Caco-2 (cell line): ENCODE measurements around the gene THSD7A. TPM values are rescaled to one million over a fixed set of nuclear protein-coding genes. Genes with fewer than 3 reads are reported as not detected.

Experiments
- BruUV-seq: library from RNA; stranded (reverse); fragments of 400-500 nt; replicated peaks from 2 replicates; lab custom pipeline; 2021; lab: Mats Ljungman, UMichigan
- CTCF ChIA-PET: fragments of 300-600 bp; sonication (Branson Sonifier 250); formaldehyde crosslinking; loops from one replicate; lab custom pipeline; 2022; ENCODE audit warnings: antibody characterized with exemption; lab: Charles Lee
- POLR2A ChIA-PET: fragments of 300-600 bp; sonication (Branson Sonifier 250); formaldehyde crosslinking; loops from one replicate; lab custom pipeline; 2022; ENCODE audit warnings: antibody characterized with exemption; lab: Charles Lee
- DNase-seq, 2 experiments: peaks; one replicate each; pipeline versions ENCODE4 v3.0.0 to v3.0.0-alpha.2; 2020 to 2022
- H3K27me3 ChIP-seq: replicated peaks from 2 replicates; pipeline ENCODE4 v1.6.0; 2011; ENCODE audit warnings: low read length; ENCODE audit not compliant: control insufficient read depth, insufficient read depth
- H3K36me3 ChIP-seq: 2 replicates; pipeline ENCODE4 v1.5.1; 2011; ENCODE audit warnings: low read length; ENCODE audit not compliant: control insufficient read depth, insufficient read depth
- H3K4me1 ChIP-seq: fragments of 250-450 bp; sonication (Bioruptor Pico); 2 replicates; pipeline ENCODE4 v1.5.1; 2020; ENCODE audit warnings: mild to moderate bottlenecking
- H3K4me3 ChIP-seq: 2 replicates; pipeline ENCODE4 v1.5.1; 2011; ENCODE audit warnings: low read depth, mild to moderate bottlenecking, control low read depth, low read length
- H3K9me3 ChIP-seq: fragments of 250-450 bp; sonication (Bioruptor Pico); 2 replicates; pipeline ENCODE4 v1.5.1; 2020; ENCODE audit warnings: mild to moderate bottlenecking, moderate library complexity
- H3K27ac Mint-ChIP-seq: one replicate; pipeline ENCODE4 v1.8.0; 2022; ENCODE audit warnings: mixed read lengths; ENCODE audit not compliant: unreplicated experiment
- H3K27me3 Mint-ChIP-seq: one replicate; pipeline ENCODE4 v1.8.0; 2022; ENCODE audit warnings: mixed read lengths; ENCODE audit not compliant: insufficient read depth, unreplicated experiment
- H3K36me3 Mint-ChIP-seq: one replicate; pipeline ENCODE4 v1.8.0; 2022; ENCODE audit warnings: mild to moderate bottlenecking, mixed read lengths; ENCODE audit not compliant: insufficient read depth, unreplicated experiment
- H3K4me1 Mint-ChIP-seq: one replicate; pipeline ENCODE4 v1.8.0; 2022; ENCODE audit warnings: low read depth, mixed read lengths; ENCODE audit not compliant: unreplicated experiment
- H3K4me3 Mint-ChIP-seq: one replicate; pipeline ENCODE4 v1.8.0; 2022; ENCODE audit warnings: mild to moderate bottlenecking, moderate library complexity, mixed read lengths; ENCODE audit not compliant: unreplicated experiment
- H3K9me3 Mint-ChIP-seq: one replicate; pipeline ENCODE4 v1.8.0; 2022; ENCODE audit warnings: mixed read lengths; ENCODE audit not compliant: unreplicated experiment
- CTCF ChIP-seq, 2 experiments: fragments of 200-600 bp in 1 of 2; IDR thresholded peaks; 1 replicate in 1 of 2; 2 replicates in 1 of 2; pipeline versions ENCODE4 v1.5.1 to v1.8.0; 2011 to 2022; ENCODE audit warnings: antibody characterized with exemption in 1 of 2, control low read depth in 1 of 2, inconsistent platforms in 1 of 2, low read depth in 1 of 2, low read length in 1 of 2, mild to moderate bottlenecking in 1 of 2, moderate library complexity in 1 of 2; ENCODE audit not compliant: insufficient read depth in 1 of 2, severe bottlenecking in 1 of 2, unreplicated experiment in 1 of 2
- intact Hi-C: fragments of 100-400 bp; cut with micrococcal nuclease; formaldehyde crosslinking; loops from one replicate; pipeline ENCODE4 v1.10.0; 2022; ENCODE audit not compliant: unreplicated experiment
- total RNA-seq: library from RNA; stranded (reverse); gene quantifications from 2 replicates; pipeline ENCODE4 v1.2.3, GENCODE V29; 2022

THSD7A gene
- total RNA-seq, 1 experiment from 2014 or later = 0.05 TPM

DNA sequence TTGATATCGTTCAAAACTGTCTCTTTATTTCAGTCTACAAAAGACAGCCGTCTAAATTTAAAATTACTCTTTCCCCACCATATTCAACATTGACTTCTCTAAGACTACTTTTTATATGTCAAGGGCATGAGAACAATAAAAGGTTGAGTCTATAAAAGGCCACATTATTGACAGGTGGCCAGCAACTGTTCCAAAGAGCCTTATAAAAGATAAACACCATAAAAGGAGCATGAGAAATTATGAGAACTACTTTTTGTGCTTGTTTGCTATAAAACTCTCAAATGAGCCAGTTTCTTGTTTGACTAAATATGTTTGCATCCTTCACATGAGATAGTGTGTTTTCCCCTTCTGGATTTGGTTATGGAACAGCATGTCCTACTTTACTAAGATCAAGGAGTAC, 189.2 kb downstream of the THSD7A start:
- H3K9me3 Mint-ChIP-seq = no peaks in the 10 kb centered on the region
- Histone ChIP-seq H3K27me3 (no peaks in the 10 kb centered on the region), H3K36me3 (no peaks in the 10 kb centered on the region), H3K4me1 (no peaks in the 10 kb centered on the region), H3K4me3 (no peak overlapping the region), H3K9me3 (no peaks in the 10 kb centered on the region)
- no peak overlapping the region for H3K27ac Mint-ChIP-seq
- no peak overlapping the region for H3K4me3 Mint-ChIP-seq
- no TSS peak for BruUV-seq
- ChIA-PET CTCF (no interaction called here), POLR2A (no interaction called here)
- DNase-seq = no peak
- no peak for TF ChIP-seq CTCF (IDR thresholded peaks at IDR 0.05; ENCODE audit: insufficient read depth in 1 of 2, low read depth in 1 of 2, low read length in 1 of 2, severe bottlenecking in 1 of 2, unreplicated experiment in 1 of 2)
- no peaks in the 10 kb centered on the region for H3K4me1 Mint-ChIP-seq
- no peaks in the 10 kb centered on the region for H3K36me3 Mint-ChIP-seq
- no peaks in the 10 kb centered on the region for H3K27me3 Mint-ChIP-seq
- intact Hi-C loops = no loop called here

- no peak overlapping the region for H3K4me3 Mint-ChIP-seq
- no peaks in the 10 kb centered on the region for H3K36me3 ChIP-seq
- no peaks in the 10 kb centered on the region for H3K27me3 Mint-ChIP-seq
- no peak overlapping the region for H3K27ac Mint-ChIP-seq
- POLR2A ChIA-PET = no interaction called here
- no peaks in the 10 kb centered on the region for H3K9me3 ChIP-seq
- H3K27me3 ChIP-seq = no peaks in the 10 kb centered on the region
- H3K4me1 ChIP-seq = no peaks in the 10 kb centered on the region
- H3K9me3 Mint-ChIP-seq = no peaks in the 10 kb centered on the region
- DNase-seq = no peak
- no peaks in the 10 kb centered on the region for H3K4me1 Mint-ChIP-seq
- H3K4me3 ChIP-seq = no peak overlapping the region
- H3K36me3 Mint-ChIP-seq = no peaks in the 10 kb centered on the region
- CTCF ChIA-PET = no interaction called here
- BruUV-seq = no TSS peak
- intact Hi-C loops = no loop called here
- no peak for TF ChIP-seq CTCF (IDR thresholded peaks at IDR 0.05; ENCODE audit: insufficient read depth in 1 of 2, low read depth in 1 of 2, low read length in 1 of 2, severe bottlenecking in 1 of 2, unreplicated experiment in 1 of 2)
Measured at GRCh38 chr7:11642276-11642675, 189.7 kb downstream of the THSD7A start.

GRCh38 chr7:11638011-11638774, 193.8 kb downstream of the THSD7A start:
- H3K27me3 ChIP-seq = no peaks in the 10 kb centered on the region
- no TSS peak for BruUV-seq
- CTCF ChIA-PET = no interaction called here

More at GRCh38 chr7:11638011-11638774, 193.8 kb downstream of the THSD7A start:
- no peaks in the 10 kb centered on the region for H3K36me3 Mint-ChIP-seq
- no peak overlapping the region for H3K27ac Mint-ChIP-seq
- Histone ChIP-seq H3K4me1 (no peaks in the 10 kb centered on the region), H3K9me3 (no peaks in the 10 kb centered on the region), H3K36me3 (no peaks in the 10 kb centered on the region), H3K4me3 (no peak overlapping the region)
- no peak overlapping the region for H3K4me3 Mint-ChIP-seq
- intact Hi-C loops = no loop called here
- no peaks in the 10 kb centered on the region for H3K9me3 Mint-ChIP-seq
- no peaks in the 10 kb centered on the region for H3K4me1 Mint-ChIP-seq
- TF ChIP-seq CTCF (IDR thresholded peaks at IDR 0.05; ENCODE audit: insufficient read depth in 1 of 2, low read depth in 1 of 2, low read length in 1 of 2, severe bottlenecking in 1 of 2, unreplicated experiment in 1 of 2) = no peak
- H3K27me3 Mint-ChIP-seq = no peaks in the 10 kb centered on the region
- no peak for DNase-seq
- POLR2A ChIA-PET = no interaction called here
